GM18498 (cell line): Measurements from ENCODE around the gene FAIM2.

Experiments used
- ATAC-seq: cut with Tn5 transposase; IDR thresholded peaks from one replicate; pipeline ENCODE4 v1.9.1; 2021; ENCODE audit warnings: mild to moderate bottlenecking, moderate library complexity; ENCODE audit not compliant: unreplicated experiment

FAIM2 gene

DNA sequence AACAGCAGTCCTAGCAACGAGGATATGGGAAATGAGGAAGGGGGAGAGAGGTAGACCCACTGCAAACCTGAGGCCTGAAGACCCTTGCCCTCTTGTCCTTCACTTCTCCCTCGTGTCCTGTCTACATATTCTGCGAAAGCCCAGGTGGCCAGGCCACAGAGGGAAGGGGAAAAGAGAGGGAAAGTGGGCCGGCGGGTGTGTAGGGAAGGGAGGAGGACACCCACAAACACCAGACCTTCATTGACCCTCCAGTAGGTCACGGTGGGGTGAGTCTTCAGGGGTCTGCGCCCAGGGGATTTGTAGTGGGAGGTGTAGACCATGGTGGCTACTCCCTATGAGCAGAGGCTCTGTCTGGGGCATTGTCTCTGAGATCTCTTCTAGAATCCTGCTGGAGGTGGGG, 3.8 kb downstream of the FAIM2 start:
- ATAC-seq: no peak

DNA sequence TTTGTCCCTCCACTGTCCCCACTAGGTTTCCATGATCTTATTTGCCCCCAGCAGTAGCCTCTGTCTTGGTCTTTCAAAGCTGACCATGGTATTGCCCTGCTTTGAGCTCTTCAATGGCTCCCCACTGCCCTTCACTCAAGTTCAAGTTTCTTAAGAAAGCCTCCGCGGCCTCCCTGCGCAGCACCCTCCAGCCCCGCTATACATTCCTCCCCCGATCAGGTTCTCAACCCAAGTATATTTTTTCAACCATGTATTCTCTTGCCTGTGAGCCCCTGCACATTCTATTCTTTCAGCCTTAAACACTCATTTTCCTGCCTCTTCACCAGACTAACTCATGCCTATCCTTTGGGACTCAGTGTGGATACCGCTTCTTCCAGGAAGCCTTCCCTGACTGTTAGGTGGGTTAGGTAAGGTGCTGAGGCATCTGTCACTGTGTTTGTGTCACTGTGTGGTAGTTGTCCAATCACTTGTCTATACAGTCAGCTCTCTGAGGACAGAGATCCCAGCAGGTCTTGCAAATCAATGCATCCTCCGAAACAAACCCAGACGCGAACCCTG, 4.3 kb downstream of the FAIM2 start:
- no peak for ATAC-seq

DNA sequence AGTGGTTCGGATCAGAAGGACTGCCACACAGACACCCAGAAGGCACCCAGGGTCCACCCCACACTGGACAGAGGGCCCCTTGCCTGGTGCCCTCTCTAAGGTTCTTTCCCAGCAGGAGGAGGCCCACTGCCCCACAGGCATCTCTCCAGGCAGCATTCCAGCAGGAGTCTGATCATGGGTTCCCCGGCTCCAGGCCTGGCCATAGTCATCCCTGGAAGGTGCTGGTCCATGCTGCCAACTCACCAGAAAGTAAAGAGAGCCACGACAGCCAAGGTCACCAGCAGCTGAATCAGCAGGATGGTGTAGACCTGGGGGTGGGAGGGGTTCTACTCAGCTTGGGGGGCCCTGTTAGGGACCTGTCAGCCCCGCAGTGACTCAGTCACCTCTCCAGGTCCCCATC, 6.4 kb downstream of the FAIM2 start:
- ATAC-seq: no peak

DNA sequence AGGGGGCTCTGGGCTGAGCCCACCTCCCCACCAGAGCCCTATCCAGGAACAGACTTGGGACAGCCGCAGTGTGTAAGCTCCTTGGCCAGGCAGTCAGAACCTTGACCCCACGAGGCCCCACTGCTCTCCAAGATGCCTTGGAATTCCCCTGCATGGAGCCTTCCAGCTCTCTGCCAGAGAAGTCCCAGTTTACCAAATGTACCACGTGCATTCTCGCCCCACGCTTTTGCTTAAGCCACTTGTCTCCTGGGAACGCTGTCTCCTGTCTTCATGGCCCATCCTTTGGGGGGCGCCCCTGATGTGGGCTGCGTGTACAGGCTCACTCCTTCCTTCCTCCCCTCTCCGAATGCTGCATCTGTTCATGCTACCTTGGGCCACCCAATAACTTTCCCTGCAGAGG, 7.9 kb downstream of the FAIM2 start:
- no peak for ATAC-seq

DNA sequence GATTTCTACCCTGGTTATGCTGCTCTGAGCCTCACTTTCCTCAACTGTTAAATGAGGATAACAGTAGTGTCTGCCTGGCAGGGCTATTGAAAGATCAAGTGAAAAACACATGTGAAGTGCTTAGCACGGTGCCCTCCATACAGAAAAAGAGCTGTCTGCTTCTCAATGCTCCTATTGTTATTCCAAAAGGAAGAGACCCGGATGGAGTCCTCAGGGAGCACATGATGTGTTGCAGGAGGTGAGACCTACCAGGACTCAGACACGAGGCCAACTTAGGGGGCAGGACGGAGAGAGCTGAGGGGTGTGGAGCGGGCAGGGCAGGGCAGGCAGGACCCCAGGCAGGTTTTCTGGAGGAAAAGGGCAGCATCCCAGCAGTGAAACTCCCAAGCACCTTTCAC, 8.9 kb downstream of the FAIM2 start:
- no peak for ATAC-seq

DNA sequence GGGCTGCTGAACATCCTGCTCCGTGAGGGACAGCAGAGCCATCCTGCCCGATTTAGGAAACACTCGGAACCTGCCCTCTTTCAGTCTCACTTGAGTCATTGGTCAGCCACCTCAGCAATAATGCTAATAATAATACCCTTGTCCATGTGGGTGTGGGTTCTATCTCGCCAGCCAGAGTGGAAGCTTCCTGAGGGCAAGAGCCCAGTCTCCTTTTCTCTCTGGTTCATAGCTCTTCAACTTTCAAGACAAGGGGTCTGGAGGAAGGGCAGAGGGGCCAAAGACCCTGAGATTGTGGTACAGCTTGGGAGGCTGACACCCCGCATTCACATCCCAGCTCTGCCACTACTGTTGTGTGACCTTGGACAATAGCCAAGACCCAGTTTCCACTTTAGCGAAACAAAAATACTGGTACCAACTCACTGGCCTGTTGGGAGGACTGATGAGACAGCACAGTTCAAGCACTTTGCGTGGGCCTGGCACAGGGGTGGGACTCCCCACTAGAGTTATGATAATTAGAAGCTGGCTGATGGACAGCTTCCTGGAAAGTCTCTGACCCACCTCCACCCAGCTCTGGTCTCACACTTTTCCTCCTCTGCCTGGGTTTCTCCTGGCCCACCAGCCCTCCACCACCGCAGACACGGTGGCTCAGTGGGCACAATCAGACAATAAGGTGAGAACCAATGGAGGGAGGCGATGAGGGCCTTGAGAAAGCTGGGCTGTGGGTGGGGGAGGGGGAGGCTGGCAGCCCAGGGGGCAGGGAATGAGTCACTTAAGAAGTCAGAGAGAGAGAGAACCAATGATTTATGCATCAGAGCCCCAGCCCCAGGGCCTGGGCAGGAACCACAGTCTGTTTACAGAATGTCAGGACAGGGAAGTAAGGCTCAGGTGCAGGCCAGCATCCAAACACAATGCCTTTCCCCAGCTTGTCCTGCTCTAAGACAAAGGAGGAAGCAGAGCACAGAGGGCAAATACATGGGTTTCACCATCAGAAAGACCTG, 9.6 kb downstream of the FAIM2 start:
- ATAC-seq: no peak

DNA sequence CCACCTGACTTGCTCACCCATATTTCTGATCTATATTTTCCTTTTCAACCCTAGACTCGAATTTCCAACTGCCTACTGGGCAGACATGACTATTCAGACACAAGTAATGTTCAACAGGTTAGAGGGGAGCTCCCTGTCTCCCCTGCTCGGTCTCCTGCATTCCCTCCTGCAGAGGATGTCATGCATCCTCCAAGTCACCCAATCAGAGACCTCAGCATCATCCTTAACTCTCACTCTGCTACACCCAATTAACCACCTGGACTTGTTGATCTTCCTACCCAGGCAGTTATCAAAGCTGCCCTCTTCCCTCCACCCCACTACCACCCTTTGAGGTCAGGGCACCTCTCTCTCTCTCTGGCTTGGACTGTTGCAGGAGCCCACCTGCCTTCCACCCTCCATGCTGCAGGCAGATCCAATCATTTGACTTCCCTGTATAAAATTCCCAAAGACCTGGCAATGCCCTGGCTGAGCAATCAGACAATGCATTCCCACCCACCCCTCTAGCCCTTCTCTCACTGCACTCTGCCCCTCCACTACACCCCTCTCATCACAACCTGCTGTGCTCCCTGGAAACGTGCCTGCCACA, 10.9 kb downstream of the FAIM2 start:
- no peak for ATAC-seq

DNA sequence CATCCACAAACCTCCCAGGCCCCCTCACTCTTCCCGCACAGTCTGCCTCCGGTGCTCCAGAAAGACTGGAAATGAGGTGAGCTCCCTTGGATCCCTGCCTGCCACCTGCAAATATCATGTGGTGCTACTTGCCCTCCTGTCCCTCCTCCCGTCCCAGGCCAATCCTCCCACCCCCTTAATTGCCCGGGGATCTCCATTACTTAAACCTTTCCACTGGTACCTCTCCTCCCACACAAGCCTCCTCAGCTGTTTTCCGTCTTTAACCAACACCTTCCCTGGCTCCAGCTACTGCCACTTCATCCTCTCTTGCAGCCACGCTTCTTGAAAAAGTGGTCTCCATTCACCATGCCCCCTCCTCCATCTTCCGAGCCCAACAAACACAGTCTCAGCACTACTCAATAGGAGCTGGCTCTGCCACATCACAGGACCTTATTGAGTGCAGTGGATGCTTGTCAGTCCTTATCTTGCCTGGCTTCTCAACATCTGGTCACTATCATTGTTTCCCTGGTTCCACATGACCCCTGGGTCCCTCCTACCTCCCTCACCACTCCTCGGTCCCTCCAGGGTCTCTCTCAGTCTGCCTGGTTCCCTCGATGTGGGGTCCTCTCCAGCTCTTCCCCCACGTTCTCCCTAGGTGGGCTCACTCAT, 11.5 kb downstream of the FAIM2 start:
- no peak for ATAC-seq

DNA sequence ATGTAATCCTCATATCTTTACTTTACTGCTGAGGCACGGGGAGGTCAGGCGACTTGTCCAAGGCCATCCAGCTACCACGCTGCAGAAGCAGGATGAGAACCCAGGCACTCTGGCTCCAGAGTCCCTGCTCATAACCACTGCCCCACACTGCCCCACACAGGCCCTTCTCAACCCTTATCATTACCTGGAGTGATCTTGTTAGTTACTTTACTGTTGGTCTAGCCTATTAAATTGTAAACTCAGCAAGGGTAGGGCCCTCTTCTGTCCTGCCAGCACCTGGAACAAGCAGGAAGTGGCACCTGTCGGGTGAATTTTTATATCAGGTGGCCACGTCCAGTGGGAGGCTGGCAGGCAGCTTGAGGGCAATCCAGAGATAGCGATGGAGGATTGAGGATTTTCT, 12.2 kb downstream of the FAIM2 start:
- ATAC-seq: no peak

DNA sequence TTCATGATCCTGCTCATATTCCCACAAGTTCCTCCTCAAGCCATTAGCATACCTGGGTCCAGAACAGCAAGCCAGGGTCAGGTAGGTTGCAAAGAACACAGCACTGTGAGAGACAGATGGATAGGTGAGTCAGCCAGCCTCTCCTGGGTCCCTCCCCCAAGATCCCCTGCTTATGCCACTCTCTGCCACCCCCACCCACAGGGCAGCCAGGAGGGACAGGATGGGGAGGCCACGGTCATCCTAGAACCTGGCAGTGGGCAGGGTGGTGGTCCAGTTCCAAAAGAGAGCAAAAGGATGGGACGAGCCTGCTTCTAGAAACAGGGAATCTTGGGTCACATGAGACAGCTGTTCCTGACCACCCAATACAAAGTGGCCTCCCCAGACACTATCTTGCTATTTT, 12.7 kb downstream of the FAIM2 start:
- no peak for ATAC-seq

DNA sequence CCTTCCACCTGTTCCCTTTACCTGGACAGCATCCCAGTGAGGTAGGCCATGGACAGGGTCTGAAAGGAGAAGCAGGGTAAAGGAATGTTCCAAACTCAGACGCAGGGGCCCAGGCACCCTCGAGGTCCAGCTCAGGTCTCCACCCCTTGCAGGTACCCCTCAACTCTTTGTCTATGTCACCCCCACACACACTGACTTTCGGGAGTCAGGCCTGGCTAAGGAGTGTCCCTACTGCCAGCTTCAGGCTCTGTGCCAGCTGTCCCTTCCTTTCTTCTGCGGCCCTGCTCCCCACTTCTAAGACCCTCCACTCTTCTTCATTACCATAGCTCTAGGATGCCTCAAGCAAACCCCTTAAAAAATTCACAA, 13.6 kb downstream of the FAIM2 start:
- no peak for ATAC-seq

DNA sequence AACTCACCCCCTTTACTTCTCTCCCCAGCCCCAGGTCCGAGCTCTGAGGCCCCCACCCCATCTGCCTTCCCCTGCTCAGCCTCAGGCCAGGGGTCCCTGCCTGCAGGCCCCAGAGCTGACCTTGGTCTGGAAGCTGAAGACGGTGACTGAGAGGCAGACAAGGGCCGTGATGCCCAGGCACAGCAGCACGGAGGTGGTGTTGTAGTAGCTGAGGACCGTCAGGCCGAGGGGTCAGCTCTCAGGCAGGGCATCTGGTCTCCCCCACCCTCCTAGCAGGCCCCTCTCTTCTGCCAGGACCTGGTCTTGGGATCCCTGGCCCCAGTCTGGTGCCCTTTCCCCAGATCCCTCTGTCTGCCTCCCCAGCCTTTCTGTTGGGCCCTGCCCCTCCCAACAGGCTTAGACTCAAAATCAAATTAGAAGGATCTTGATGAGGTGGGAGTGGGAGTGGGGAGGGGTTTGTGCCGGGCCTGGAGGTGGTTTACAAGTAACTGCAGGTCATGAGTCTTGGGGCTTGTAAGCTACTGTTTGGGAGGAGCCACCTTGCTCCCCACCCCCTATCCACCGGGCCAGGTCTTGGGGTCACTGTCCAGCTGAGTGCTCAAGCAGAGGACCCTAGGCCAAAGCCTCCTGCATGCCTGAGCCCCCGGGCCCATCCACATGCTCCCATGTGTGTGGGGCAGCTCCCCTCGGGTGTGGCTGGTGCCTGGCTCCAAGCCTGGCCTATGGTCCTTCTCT, 14.2 kb downstream of the FAIM2 start:
- no peak for ATAC-seq

DNA sequence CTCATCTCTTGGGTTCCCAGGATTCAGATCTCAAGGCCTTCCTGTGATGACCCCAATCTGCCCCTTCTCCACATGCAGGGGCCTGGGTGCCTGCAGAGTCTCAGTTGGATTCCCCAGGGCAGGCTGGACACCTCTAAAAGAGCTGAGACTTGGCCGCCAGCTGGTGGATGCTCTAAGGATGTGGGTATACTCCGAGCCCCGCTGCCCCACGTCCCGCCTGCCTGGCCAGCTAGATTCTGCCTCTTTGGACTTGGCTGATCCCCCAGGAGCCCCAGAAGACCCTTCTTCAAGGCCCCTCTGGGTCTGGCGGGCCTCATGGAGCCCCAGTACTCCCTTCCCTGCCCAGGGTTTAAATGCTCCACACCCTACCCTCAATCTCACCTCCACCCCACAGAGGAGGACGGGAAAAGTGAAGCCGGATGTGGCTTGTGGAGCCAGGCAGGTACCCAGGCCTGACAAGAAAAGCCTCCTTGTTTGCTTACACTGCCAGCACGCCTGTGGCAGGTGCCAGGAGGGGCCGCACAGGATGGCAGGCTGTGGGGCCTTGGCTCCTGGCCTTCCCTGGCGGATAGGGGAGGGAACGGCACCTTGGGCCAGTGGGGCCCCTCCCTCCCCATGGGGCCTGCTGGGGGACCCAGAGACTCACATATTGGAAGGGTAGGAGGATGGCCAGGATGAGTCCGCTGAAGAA, 15.1 kb downstream of the FAIM2 start:
- no peak for ATAC-seq

DNA sequence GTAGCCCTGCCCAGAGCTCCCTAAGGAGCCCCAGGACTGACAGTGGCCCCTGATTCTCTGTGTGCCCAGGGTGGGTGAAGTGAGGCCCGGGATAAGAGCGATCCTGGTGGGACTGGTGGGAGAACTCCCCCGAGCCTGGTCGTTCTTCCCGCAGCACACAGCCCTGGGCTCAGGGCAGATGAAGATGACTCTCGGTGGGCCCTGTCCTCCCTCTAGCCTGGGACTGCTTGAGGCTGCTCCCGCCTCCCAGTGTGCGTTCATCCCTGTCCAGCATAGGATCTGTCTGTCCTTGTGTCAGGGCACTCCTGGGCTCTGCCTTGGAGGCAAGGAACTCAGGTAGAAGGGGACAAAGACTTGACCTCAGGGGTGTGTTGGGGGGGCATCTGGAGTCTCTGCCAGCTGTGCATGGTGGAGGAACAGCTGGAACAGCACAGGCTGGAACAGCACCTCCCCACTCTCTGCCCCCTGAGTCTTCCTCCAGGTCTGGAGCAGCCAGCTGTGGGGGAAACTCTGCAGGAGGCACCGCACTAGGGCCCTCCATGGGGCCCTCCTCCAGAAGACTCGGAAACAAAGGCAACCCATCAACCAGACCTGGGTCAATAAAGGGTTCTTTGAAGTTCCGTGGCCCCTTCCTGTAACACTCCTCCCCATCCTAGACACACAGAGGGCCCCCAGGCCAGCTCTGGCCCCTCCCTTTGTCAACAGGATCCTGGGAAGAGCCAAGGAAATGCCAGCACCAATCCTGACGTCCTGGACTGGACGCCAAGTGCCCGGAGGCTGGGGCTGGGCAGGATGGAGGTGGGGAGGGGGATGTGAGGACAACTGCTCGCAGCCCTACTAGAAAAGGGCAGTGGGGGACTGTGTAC, 15.9 kb downstream of the FAIM2 start:
- no peak for ATAC-seq

DNA sequence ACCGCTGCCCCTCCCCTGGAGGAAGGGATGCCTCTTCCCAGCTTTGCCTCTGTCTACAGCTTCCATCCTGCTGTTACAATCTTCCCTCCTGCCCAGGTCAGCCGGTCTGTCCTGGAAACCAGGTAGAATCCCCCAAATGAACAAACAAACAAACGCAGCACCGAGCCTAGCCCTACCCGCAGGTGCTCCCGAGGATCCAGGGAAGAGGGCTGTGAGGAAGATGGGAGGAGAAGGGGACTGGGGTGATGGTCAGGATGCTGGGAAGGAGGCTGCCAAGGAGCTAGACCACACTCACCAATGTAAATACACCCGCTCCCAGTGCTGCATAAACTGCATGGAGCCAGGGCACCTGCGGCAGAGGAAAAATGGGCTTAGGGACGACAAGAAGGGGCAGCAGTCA, 16.6 kb downstream of the FAIM2 start:
- ATAC-seq: no peak

DNA sequence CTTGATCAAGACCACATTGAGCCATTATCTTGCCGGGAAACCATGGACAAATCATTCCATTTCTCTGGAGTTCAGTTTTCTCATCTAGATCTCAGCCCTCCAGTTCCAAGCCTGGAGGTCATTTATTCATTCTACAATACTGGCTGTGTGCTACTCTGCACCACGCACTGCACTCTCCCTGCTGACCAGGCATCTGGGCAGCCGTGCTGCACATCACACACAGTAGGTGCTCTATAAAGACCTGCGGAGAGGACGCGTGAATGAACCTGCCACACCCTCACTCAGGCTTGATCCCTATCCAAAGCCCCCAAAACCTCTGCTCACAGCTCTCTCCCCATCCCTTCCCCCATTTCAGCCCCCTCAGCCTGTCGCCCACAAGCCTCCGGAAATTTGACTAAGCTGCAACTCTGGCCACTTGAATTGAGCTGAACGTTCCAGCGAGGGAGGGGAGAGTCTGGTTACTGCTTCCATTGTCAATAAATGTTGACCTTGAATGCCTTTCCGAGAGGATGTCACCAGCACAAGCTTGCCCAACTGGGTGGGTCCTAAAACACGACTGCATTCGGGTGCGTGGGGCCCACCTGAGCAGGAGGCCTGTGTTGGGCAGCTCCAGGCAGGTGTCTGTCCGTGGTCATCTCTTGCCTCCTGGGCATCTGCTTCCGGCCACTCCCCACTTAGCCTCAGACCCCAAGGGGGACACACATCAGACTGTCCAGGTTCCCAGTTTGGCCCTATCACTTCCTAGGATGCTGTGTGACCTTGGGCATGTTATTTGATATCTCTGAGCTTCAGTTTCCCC, 17.8 kb downstream of the FAIM2 start:
- ATAC-seq: no peak

DNA sequence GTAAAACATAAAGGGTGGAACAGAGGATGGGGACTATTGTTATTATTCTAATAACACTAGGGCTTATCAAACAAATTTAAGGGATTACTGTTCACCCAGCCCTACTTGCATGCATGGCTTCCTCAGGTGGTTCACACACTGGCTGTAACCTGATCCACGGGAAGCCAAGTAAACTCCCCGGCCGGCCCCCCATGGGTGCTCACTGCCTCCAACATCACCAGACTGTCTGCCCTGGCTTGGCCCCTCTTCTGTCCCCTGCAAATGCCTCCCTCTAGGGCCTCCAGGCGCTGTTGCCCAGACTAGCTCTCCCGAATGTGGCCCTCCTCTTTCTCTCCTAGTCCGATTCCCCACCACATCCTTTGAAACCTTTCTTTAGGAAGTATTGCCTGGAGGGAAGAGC, 18.6 kb downstream of the FAIM2 start:
- ATAC-seq: no peak

DNA sequence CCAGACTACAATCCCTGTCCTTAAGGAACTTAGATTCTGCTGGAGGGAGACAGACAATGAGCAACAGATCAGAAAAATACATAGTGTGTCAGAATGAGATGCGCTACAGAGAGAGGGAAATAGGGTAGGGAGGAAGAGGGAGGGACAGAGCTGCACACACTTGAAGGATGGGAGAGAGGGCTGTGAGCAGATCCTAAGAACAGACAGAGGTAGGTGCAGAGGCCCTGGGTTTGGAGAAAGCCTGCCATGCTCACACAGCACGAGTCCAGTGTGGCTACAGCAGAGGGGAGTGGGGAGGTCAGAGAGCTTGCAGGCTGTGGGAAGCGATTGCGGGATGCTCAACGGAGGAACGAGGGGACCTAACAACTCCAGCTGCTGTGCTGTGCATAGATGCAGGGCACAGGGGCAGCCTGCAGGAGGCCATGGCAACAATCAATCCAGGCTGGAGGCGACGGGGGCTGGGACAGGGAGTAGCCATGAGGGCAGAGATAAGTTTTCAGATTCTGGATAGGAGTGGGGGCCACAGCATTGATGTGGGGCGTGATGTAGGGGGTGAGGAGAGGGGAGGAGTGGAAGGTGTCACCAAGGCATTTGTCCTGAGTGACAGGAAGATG, 20.7 kb downstream of the FAIM2 start:
- no peak for ATAC-seq
